Adrenal gland (tissue), 12 donors: ENCODE results near the gene NCKAP5. TPM values are rescaled to one million over a fixed set of nuclear protein-coding genes. Genes with fewer than 3 reads are reported as not detected.

Experiments used
- DNase-seq, 7 donors: peaks; one replicate each; pipeline ENCODE4 v3.0.0-alpha.2; 2019 to 2020
- H3K27ac ChIP-seq, 5 donors: fragments of 200-600 bp; sonication (generic) in 4 of 5; 1 replicate in 3 of 5; 2 replicates in 2 of 5; pipeline versions ENCODE4 v1.5.1 to v1.8.0; 2016 to 2020; ENCODE audit warnings: mild to moderate bottlenecking in 1 of 5
- H3K27me3 ChIP-seq: fragments of 200-600 bp; 2 replicates; pipeline ENCODE4 v1.8.0; 2021
- H3K36me3 ChIP-seq, 2 donors: fragments of 200-600 bp; replicated peaks in 1 of 2; 1 replicate in 1 of 2; 2 replicates in 1 of 2; pipeline versions ENCODE4 v1.5.1 to v1.8.0; 2018 to 2022
- H3K4me1 ChIP-seq, 2 donors: fragments of 200-600 bp; replicated peaks in 1 of 2; 1 replicate in 1 of 2; 2 replicates in 1 of 2; pipeline versions ENCODE4 v1.5.1 to v1.8.0; 2018 to 2021
- H3K4me3 ChIP-seq, 4 donors: fragments of 200-600 bp; sonication (generic) in 3 of 4; one replicate each; pipeline ENCODE4 v1.5.1; 2016 to 2018
- H3K9me3 ChIP-seq, 3 donors: fragments of 200-600 bp; sonication (generic) in 1 of 3; replicated peaks in 1 of 3; 1 replicate in 2 of 3; 2 replicates in 1 of 3; pipeline versions ENCODE4 v1.5.1 to v1.8.0; 2016 to 2021
- CTCF ChIP-seq, 6 experiments: fragments of 450-650 bp in 4 of 6; fragments of 200-600 bp in 2 of 6; sonication (generic) in 1 of 6; IDR thresholded peaks; 1 replicate in 5 of 6; 2 replicates in 1 of 6; pipeline versions ENCODE4 v1.5.1 to v1.8.0; 2016 to 2021; ENCODE audit warnings: antibody characterized with exemption in 6 of 6, mild to moderate bottlenecking in 2 of 6, moderate library complexity in 1 of 6
- POLR2A ChIP-seq, 2 donors: fragments of 450-650 bp; IDR thresholded peaks; one replicate each; pipeline ENCODE4 v1.6.1; 2017; ENCODE audit warnings: antibody characterized with exemption in 2 of 2, mild to moderate bottlenecking in 2 of 2, moderate library complexity in 1 of 2
- WGBS, 4 donors: extraction: QIAGEN DNeasy Blood & Tissue Kit in 2 of 4; methylation state at CpG; one replicate each; pipeline versions ENCODE4 v1.1.5 to v1.1.7; 2013 to 2017; 5-methylcytosine and 5-hydroxymethylcytosine counted together
- intact Hi-C, 2 donors: fragments of 100-400 bp; cut with DNase I; formaldehyde crosslinking; loops; one replicate each; pipeline versions ENCODE4 v1.14.1 to v1.15.0; 2022 to 2023
- polyA plus RNA-seq, 3 donors: library from polyadenylated mRNA; stranded (reverse); fragments of 200-250 nt in 2 of 3; fragments of 350-450 nt in 1 of 3; fragmentation: Illumina TruSeq in 1 of 3; extraction: RNeasy Lipid Tissue Mini Kit (QIAGEN cat#74804) in 1 of 3; gene quantifications; one replicate each; pipeline ENCODE4 v1.2.3, GENCODE V29; 2013 to 2014
- total RNA-seq, 9 donors: library from RNA; depleted of rRNA in 4 of 9; stranded (reverse); fragments of >200 nt in 4 of 9; fragments of 120-200 nt in 1 of 9; fragmentation: NEBNext Ultra II Directional in 1 of 9; extraction: Animal tissue kit (Norgen Biotek cat#: 25700) in 1 of 9; gene quantifications; one replicate each; pipeline versions ENCODE4 v1.1.0 to v1.2.4, GENCODE V29; 2013 to 2023
- donor health status: healthy with polysubstance abuse.
- donor health status: Bipolar disorder and iron deficiency.
- donor health status: DM: yes; HTN: yes; CAD: no.
- donor health status: DM: no; HTN: no; CAD: no.
- donor health status: DM: no; HTN: no; CAD: no.
- donor health status: DM: yes; HTN: yes; CAD: no.

NCKAP5 gene
- total and polyA plus RNA-seq, 12 donors, result 0.06 to 3.1 (median 1.1) TPM

GRCh38 chr2:133570542-133570941, 2.3 kb upstream of the NCKAP5 start:
- intact Hi-C loops, result no loop called here
- TF ChIP-seq POLR2A (IDR thresholded peaks at IDR 0.05) (no peak), CTCF (IDR thresholded peaks at IDR 0.05) (no peak)

GRCh38 chr2:133569286-133569830, 1.1 kb upstream of the NCKAP5 start:
- WGBS, 4 donors, result 59 to 79% (median 62%) methylated on average over 4 of the region's 4 CpGs
- TF ChIP-seq CTCF (IDR thresholded peaks at IDR 0.05) (no peak), POLR2A (IDR thresholded peaks at IDR 0.05) (no peak)
- no peaks in the 10 kb centered on the region for H3K27me3 ChIP-seq
- H3K27ac ChIP-seq, result no peak overlapping the region
- no peak overlapping the region for H3K4me3 ChIP-seq
- no peaks in the 10 kb centered on the region for H3K9me3 ChIP-seq
- H3K4me1 ChIP-seq, result no peaks in the 10 kb centered on the region
- no peak for DNase-seq
- no peaks in the 10 kb centered on the region for H3K36me3 ChIP-seq
- intact Hi-C loops, result no loop called here

More at GRCh38 chr2:133570542-133570941, 2.3 kb upstream of the NCKAP5 start:
- H3K27ac ChIP-seq, result no peak overlapping the region
- no peak for DNase-seq
- H3K36me3 ChIP-seq, result no peaks in the 10 kb centered on the region
- H3K4me1 ChIP-seq, result no peaks in the 10 kb centered on the region
- no peak overlapping the region for H3K4me3 ChIP-seq
- WGBS, 4 donors, result 83 to 94% (median 91%) methylated on average over 5 of the region's 5 CpGs
- H3K27me3 ChIP-seq, result no peaks in the 10 kb centered on the region
- no peaks in the 10 kb centered on the region for H3K9me3 ChIP-seq

GRCh38 chr2:133568598-133568997, 335 bp upstream of the NCKAP5 start:
- TF ChIP-seq POLR2A (IDR thresholded peaks at IDR 0.05) (no peak), CTCF (IDR thresholded peaks at IDR 0.05) (no peak)
- peak overlapping the region in 1 of 4 donors; percentile 20 for H3K4me3 ChIP-seq
- no peaks in the 10 kb centered on the region for H3K4me1 ChIP-seq
- peak overlapping the region in 1 of 5 donors; percentile 24 for H3K27ac ChIP-seq
- no peaks in the 10 kb centered on the region for H3K9me3 ChIP-seq
- H3K27me3 ChIP-seq, result no peaks in the 10 kb centered on the region
- H3K36me3 ChIP-seq, result no peaks in the 10 kb centered on the region
- WGBS, 4 donors, result 61 to 74% (median 67%) methylated on average over 5 of the region's 5 CpGs
- intact Hi-C loops, result no loop called here
- DNase-seq, result no peak

- 80 to 89% (median 87%) methylated on average over 4 of the region's 4 CpGs for WGBS, 4 donors
- intact Hi-C loops, result no loop called here
- H3K4me3 ChIP-seq, result no peak overlapping the region
- no peak for DNase-seq
- no peaks in the 10 kb centered on the region for H3K9me3 ChIP-seq
- no peak for TF ChIP-seq POLR2A (IDR thresholded peaks at IDR 0.05)
- no peak for TF ChIP-seq CTCF (IDR thresholded peaks at IDR 0.05)
- H3K4me1 ChIP-seq, result no peaks in the 10 kb centered on the region
- no peaks in the 10 kb centered on the region for H3K27me3 ChIP-seq
- H3K27ac ChIP-seq, result no peak overlapping the region
- H3K36me3 ChIP-seq, result no peaks in the 10 kb centered on the region
Measured at GRCh38 chr2:133562558-133562957, 5.7 kb downstream of the NCKAP5 start.
